Measurements from ENCODE around the gene ZNF467.

DNA sequence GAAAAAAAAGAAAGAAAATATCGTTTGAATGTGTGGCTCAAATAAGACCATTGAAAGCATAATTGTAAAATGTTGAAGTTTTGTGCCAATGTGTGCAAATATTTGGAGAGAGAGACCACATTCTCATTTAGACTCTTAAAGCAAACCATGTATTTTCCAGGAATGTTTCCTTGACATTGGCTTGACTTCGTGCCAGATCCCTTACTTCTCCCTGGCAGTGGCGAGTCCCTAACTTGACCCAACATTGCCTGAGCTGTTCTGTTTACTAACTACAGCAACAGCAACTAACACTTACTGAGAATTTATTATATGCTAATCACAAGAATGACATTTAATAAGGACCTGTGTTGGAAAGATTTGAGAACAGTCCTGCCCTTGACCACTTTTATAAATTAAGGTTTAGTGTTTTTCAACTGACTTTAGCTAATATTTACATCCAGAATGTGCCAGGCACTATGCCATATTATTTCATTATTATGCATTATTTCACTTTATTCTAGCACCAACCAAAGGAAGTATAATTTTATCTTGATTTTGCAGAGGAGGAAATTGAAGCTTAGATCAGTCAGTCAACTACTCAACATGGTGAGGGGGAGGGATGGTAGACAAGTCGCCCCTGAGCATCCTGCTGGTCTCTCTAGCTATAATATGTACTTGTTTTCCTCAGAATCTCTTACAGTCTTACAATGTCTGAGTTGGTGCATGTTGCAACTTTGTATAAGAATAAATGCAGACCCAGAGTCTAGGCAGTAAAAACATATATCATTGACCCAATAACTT lies 29.7 kb downstream of the ZNF467 start:
- TF ChIP-seq GATA3 (IDR thresholded peaks at IDR 0.05; ENCODE audit: low read depth, low read length) (no peak), GATA2 (IDR thresholded peaks at IDR 0.05; ENCODE audit: low read depth, low read length) (no peak)
